NCI-H128 (cell line): ENCODE data around the gene MRTFA.
"Not testable (repeated sequence)": the region's sequence is repeated elsewhere in the genome, so short reads cannot be mapped to it uniquely, and the experiment has no call there.

Experiments used
- DNase-seq: peaks from one replicate; lab custom pipeline; 2025; ENCODE audit not compliant: unreplicated experiment; lab: John Stamatoyannopoulos, UW

MRTFA gene

DNA sequence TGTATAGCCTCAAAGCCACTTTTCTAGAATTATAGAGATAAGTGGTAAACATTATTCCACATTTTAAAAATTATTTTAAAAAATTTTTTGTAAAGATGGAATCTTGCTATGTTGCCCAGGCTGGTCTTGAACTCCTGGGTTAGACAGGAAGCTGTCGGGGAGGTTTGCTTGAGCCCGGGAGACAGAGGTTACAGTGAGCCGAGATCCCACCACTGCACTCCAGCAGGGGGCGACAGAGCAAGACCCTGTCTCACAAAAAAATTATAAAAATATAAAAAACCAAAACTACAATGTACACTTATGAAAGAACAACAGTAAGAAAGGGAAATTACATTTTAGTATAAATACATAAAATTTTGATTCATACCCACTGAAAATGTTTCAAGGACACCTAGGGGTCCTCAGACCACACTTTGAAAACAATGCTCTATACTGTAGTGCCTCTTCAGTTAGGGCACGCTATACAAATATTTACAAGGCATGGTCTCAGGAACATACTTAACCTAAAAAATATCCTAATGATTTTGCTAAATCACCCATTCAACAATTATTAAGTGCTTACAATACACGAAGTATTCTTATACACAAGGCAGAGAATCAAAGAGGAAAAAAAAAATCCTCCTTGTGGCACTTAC is 111.2 kb downstream of the MRTFA start:
- DNase-seq = no peak

DNA sequence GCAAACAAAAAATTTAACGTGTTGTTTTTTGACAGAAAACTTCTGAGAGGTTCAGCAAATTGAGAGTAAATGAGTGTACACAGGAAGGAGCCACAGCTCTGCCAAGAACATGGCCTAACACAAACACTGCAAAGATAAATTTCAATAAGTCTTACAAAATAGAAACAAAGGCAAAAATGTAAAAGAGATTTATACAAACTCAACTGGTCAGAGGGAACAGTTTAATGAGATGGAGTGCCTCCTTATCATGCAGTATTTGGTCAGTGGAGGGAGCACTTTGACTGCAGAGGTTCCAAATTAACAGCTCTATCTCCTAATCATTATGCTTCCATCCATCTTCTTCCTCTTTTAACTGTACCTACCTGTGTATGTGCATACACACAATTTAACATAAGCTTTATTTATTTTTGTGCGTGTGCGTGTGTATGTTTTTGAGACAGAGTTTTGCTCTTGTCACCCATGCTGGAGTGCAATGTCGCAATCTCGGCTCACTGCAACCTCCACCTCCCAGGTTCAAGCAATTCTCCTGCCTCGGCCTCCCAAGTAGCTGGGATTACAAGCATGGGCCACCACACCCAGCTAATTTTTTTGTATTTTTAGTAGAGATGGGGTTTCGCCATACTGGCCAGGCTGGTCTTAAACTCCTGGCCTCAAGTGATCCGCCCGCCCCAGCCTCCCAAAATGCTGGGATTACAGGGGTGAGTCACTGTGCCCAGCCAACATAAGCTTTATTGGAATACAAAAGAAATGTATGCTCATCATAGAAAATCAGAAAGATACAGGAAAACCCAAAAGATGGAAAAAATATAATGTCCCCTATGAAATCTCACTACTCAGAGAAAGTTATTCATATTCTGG is 111.9 kb downstream of the MRTFA start:
- no peak for DNase-seq

DNA sequence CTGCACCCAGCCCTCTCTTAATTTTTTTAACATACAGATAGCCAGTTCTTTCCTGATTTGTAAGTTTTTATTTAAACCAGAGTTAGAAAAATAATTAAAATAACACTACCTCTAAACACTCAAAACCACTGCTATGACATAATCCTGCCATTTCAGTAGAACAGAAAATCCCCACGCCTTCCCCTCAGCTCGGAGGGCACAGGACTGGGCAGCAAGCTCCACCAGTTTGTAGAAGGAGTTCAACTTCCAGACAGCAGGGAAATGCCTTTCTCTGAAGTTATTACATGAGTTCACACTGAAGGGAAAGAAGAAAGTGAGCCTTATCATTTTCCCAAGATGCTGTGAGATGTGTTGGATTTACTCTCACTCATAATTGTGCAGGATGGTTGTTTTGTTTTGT is 114.4 kb downstream of the MRTFA start:
- no peak for DNase-seq

DNA sequence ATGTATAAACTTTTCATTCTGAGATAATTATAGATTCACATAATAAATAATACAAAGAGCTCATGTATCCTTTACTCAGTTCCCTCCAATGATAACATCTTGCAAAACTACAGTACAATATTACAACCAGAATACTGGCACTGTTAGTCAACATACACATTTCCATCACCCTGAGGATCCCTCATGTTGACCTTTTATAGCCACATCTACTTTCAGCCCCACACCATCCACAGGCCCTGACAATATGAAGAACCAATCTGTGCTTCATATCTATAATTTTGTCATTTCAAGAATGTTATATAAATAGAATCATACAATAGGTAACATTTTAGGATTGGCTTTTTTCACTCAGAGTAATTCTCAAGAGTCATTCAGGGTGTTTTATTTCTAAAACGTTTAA is 115.5 kb downstream of the MRTFA start:
- no peak for DNase-seq

DNA sequence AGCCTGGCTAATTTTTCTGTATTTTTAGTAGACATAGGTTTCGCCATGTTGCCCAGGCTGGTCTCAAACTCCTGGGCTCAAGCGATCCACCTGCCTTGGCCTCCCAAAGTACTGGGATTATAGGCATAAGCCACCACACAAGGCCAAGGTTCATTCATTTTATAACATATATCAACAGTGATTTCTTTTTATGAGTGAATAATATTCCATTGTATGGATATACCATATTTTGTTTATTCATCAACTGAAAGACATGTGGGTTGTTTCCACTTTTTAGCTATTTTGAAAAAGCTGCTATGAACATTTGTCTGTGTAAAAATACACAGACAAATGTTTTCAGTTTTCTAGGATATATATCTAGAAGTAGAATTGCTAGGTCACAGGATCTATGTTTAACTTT is 116.0 kb downstream of the MRTFA start:
- no peak for DNase-seq

DNA sequence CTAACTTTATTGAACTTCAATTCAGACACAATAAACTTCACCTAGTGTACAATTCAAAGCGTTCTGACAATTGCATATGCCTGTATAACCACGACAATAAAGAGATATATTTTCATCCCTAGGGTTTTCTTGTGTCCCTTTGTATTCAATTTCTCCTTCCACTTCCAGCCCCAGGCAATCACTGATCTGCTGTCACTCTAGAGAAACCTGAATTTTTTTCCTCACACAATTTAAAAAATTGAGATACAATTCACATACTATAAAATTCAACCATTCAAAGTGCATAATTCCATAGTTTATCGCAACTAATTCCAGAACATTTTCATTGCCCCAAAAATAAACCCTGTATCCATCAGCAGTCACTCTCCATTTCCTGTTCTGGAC is 116.6 kb downstream of the MRTFA start:
- DNase-seq = no peak

DNA sequence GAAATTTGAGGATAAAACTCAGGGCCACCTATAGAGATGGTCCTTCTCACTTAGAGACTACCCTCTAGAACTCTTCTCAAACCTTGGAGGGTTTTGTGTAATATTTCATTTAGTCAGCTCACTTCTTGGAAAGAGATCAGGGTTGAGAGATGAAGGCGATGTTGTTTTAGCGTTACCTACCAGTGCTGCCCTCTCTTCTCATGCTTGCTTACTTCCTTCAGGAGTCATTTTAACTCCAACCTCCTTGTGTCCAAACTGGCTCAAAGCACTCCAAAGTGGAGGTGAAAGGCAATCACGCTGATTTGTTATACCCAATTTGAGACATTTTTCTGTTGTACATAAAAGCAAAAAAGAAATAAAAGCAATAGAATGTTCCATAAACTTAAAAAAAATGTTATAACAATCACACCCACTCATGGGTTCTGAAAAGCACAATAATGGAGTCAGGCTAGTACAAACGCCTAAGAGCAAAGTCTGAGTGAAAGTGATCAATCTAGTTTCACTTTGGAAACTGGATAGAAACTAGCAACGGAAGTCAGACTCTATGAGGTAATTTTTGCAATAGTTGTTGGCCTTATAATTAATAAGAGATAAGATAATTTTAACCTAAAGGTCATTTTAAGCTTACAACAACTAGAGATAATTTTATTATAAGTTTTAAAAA is 117.1 kb downstream of the MRTFA start:
- DNase-seq = no peak

DNA sequence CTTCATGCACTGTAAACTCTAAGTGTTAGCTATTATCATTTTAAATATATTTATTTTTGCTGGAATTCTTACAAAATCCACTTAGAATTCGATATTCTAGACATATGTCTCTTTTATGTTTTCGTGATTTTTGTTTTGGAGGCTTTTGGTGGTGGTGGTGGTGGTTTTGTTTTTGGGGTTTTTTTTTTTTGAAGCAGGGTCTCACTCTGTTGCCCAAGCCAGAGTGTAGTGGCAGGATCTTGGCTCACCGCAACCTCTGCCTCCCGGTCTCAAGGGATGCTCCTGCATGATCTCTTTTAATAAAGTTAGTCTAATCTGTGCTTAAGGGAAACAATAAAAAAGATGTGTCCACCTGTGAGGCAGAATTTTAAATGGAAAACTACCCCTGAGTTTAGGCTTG is 117.7 kb downstream of the MRTFA start:
- no peak for DNase-seq

DNA sequence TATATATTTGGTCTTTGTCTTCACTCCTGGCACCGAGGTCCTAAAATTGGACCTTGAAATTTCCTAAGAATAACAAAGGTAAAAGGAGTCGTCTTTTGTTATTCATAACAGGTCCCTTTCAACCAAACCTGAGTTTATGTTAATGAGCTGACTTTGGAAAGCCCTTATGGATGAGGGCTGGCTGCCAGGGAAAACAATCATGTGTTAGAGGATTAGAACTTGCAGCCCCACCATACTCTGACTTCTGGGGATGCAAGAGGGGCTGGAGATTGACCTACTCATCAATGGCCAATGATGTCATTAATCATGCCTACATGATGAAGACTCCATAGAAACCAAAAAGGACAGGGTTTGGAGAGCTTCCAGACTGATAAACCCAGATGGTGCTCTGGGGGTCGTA is 118.9 kb downstream of the MRTFA start:
- no peak for DNase-seq

DNA sequence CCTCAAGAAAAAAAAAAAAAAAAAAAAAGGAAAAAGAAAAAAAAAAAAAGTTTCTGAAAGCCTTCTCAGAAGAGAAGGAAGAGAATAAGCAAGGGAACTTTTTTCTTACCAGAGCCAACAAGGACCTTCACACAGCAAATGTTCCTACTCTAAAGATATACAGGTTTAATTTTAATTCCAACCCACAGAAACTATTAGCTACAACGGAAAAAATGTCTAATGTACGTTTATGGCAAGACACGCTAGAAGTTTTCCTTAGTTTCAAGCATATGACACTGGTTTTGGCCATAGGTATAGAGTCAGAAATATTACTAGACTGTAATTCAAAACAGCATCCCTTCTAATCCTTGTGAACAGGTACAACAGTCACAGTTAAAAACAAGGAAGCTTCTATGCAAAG is 120.1 kb downstream of the MRTFA start:
- DNase-seq = no peak

DNA sequence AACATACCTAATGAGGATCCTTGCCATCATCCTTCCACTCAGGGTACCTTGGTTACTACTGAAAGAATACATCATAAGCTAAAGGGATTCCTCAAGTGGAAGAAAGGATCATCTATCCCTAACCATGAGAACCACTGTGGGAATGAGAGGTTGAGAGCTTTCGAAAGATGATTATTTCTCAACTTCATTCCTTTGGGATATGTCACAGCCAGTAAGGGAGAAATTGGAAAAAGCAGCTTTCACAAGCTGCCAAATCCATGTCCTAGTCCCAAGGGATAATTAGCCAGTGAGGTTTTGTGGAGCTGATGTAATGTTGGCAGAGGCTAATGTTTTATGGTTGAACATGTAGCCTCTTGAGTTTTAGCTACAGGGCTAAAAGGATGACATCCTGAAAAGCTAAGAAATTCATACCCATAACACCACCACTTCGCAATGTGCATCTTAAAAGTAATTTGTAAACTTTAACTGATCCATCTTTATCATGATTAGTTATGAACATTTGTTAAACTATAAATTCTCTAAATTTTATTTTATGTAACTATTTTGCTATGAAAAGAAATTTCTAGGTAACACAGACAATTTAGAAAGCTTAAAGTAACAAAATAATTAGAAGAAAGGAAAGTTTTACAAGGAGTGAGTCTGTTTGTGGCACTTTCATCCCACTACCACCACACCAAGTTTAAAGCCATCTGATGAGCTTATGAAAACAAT is 123.9 kb downstream of the MRTFA start:
- DNase-seq = no peak

DNA sequence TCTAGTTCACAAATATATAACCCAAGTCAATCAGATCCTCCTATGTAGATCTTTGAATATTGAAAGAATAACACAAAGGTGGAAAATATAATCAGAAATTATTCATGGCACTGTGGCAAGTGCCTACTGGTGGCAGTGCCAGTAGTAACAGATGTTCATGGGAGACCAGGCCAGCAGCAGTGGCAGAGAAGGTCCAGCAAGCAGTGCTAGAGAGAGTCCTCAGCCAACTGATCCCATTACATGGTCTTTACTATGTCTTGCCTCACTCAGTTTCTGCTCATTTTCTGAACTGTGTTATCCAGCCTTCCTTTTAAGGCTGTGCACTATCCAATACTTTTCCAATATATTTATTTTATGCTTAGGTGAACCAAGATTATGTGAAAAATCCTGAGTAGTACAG is 124.9 kb downstream of the MRTFA start:
- no peak for DNase-seq

DNA sequence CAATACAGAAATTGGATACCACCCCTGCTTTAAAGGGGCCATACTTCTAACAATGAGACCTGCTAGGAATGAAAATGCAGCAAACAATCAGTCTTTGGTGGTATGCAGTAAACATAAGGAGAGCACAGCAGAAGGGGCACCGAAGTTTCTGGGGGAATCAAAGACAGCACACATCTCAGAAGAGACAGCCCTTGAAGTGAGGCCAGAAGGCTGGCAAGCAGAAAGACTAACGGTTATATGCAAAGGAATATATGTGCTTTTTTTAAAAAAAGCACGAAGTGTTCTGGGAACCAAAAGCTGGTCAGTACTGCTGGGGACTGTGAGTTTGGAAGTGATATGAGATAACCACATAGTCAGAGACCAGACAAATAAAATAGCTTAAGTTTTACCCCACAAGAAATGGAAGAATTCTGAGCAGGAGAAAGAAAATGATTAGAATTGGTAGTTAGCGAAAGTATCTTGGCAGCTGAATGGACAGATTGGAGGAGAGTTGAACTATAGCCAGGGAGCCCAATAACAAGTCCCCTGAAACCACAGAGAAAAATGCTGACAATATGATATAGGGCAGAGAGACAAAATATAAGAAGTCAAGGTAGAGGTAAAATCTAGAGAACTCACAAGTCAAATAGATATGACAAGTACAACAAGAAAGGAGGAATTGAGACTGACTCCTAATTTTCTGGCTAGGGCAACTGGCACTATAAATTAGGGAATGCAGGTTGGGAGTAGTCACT is 125.7 kb downstream of the MRTFA start:
- no peak for DNase-seq

DNA sequence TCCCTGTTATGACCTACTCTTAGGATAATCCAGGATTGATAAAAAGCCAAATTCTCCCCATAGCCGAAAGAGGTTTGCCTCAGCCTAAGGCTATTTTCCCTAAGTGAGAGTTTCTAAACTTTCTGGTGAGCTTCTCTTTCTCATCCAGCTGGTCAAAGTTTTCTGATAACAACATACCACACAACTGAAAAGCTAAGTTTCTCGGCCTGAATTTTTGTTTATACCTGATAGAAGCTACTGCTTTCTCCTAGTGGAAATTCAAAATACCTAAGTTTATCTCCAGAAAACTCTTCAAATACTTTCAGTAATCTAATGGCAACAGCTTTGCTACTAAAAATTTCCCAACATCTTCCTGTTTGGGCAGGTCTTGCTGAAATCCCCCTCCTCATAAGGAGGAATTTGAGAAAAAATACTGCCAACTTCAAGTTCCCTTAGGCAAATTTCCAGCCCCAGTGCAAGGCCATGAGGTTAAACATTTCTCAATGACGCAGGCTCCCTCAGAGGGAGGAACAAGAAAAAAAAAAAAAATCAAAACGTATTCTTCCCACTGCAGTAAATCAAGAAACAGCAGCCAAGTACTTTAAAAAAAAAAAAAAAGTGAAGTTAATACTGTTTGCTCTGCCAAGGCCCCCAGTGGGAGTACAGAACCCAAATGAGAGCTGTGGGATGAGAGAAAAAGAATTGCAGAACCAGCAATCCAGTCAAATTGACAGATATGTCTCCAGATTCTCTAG is 127.0 kb downstream of the MRTFA start:
- no peak for DNase-seq

DNA sequence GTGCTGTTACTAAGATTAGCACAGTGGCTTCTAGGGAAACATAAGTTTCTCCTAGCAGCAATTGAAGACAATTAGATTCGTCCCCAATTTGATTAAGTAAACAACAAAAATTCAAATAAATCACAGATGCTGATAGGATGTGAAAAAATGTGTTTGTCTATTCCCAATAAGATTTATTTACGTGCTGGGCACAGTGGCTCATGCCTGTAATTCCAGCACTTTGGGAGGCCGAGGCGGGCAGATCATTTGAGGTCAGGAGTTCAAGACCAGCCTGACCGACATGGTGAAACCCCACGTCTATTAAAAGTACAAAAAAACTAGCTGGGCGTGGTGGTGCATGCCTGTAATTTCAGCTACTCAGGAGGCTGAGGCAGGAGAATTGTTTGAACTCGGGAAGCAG is 128.5 kb downstream of the MRTFA start:
- not testable (repeated sequence) for DNase-seq

DNA sequence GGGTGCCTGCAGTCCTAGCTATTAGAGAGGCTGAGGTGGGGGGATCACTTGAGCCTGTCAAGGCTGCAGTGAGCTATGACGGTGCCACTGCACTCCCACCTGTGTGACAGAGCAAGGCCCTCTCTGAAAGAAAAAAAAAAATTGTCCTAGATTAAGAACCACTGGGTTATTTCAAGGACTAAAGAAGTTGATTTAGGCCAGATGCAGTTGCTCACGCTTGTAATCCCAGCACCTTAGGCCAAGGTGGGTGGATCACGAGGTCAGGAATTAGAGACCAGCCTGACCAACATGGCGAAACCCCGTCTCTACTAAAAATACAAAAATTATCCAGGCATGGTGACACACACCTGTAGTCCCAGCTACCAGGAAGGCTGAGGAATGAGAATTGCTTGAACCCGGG is 129.0 kb downstream of the MRTFA start:
- no peak for DNase-seq

DNA sequence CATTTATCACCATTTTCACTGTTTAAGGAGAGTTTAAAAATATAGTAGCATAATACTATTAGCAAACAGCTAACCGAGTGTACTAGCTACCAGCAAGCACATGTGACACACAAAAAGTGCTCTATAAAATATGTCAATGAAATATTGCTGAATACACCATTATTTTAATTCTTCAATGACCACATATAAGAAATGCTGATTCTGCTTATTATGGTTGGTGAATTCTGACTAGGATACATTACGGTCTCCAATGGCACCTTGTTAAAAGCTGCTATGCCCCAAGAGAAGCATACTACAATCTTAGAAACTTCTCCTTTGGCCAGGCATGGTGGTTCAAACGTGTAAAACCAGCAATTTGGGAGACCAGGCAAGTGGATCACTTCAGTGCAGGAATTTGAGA is 129.8 kb downstream of the MRTFA start:
- no peak for DNase-seq

DNA sequence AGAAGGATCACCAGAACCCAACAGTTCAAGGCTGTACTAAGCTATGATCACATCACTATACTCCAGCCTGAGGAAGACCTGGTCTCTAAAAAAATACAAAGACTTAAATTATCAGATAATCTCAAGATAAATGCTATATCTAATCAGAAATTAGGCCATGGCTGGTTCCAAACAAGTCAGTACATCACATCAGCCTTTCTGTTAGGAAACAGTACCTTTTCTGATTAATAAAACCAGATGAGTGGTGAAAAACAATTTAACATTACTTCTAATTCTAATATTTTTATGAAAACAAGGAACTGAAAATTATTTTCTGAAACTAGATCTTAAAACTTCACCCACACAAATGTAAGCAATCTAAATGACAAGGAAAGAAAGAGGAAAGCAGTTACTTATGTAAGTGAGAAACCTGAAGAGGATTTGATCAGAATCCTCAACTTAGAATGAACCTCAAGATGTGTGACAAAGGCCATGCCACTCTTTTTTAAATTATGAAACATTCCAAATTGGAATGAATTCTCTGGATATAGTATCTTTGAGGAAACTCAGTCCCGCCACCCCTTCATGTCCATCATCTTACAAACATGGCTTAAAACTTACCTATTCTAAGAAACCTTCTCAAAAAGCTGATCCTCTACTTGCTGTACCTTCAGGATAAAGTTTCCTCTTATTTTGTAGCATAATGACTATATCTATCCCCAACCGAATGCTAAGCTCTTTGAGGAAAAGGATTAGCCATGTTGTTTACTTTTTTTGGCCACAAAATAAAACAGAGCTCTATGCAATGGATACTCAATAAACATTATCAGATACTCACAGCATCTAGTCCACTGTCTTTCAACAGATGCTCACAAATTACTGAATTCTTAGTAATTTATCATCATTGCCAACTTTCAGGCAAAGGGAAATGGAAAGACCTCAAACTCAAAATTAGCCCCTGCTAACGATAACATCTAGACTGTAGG is 132.0 kb downstream of the MRTFA start:
- no peak for DNase-seq

DNA sequence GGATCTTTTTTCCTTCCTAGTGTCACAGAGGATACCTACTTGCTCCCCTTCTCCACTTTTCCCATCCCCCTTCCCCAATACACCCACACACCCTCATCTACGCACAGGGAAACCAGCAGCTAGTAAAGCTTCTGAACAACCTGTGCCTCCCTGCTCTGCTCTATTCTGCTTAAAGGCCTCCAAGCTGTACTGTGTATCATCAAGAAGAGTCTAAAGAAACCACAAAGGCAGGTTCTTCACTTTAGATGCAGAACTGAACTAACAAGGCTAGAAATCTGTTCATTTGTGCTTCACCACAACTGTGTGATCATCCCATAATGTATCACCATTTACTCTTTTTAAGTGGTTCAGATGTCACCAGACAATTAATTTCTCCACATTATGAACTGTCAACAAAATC is 133.6 kb downstream of the MRTFA start:
- no peak for DNase-seq
